Activated naive CD8-positive, alpha-beta T cell treated with anti-CD3 and anti-CD28 coated beads for 36 hours (primary cell): Measurements from ENCODE around the gene CHAF1A. TPM values are rescaled to one million over a fixed set of nuclear protein-coding genes. Genes with fewer than 3 reads are reported as not detected.
A peak's percentile ranks its signal among the peaks of the same experiment; 100 is the strongest.

ENCODE experiments used
- DNase-seq: peaks from one replicate; pipeline ENCODE4 v3.0.0; 2021
- H3K27ac Mint-ChIP-seq: one replicate; pipeline ENCODE4 v1.8.0; 2022; ENCODE audit warnings: mild to moderate bottlenecking, moderate library complexity, mixed read lengths
- H3K27me3 Mint-ChIP-seq: one replicate; pipeline ENCODE4 v1.8.0; 2022; ENCODE audit warnings: mild to moderate bottlenecking, mixed read lengths
- H3K36me3 Mint-ChIP-seq: one replicate; pipeline ENCODE4 v1.8.0; 2021; ENCODE audit warnings: mild to moderate bottlenecking, mixed read lengths
- H3K4me1 Mint-ChIP-seq: one replicate; pipeline ENCODE4 v1.8.0; 2021; ENCODE audit warnings: mixed read lengths
- H3K4me3 Mint-ChIP-seq: one replicate; pipeline ENCODE4 v1.8.0; 2022; ENCODE audit warnings: mild to moderate bottlenecking, moderate library complexity, mixed read lengths
- H3K9me3 Mint-ChIP-seq: one replicate; pipeline ENCODE4 v1.8.0; 2022; ENCODE audit warnings: mixed read lengths
- total RNA-seq, 2 experiments: library from RNA; stranded (reverse); gene quantifications; one replicate each; pipeline ENCODE4 v1.2.3, GENCODE V29; 2021

Gene CHAF1A
- total RNA-seq, 2 experiments from 2014 or later = 76.8 to 77.6 TPM

DNA sequence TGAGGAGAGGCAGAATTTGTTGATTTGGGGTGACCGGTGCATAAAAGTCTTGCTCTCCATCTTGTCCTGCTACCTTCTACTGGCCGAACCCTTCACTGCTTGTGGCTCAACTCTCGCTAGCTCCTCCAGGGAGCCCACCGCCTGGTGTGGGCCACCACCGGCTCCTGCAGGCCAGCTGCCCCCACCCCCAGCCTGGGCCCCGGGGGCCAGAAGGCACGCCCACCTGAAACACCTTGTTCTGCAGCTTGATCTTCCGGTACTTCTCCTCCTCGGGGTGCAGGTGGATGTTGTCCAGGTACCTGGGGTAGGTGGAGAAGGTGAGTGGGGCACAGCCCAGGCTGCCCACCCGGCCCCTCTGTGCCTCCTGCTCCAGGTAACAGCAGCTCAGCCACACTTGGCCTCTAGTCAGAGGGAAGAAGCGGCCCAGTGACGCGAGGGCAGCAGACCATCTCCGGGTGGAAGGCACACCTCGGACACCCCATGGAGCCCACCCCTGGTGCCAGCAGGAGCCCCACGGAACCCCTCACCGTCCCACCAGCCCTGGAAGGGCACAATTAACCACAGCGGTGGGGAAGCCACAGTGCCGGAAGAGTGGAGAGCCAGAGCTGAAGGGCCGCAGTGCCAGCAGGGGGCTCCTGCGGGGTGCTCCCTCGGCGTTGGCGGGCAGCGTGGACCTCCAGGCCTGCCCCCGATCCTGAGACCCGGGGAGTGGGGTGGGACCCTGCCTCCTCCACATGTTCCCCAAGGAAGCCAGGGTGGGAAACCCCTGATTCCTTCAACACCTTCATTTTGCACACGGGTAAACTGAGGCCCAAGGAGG is 45.1 kb downstream of the CHAF1A start:
- Mint-ChIP-seq H3K27me3 (no peaks in the 10 kb centered on the region), H3K36me3 (peaks cover 5% of the 10 kb centered on the region), H3K9me3 (no peaks in the 10 kb centered on the region)

GRCh38 chr19:4448147-4448985 is 45.9 kb downstream of the CHAF1A start:
- H3K27ac Mint-ChIP-seq = peak overlapping the region; percentile 29
- H3K9me3 Mint-ChIP-seq = no peaks in the 10 kb centered on the region
- no peak for DNase-seq
- H3K4me3 Mint-ChIP-seq = no peak overlapping the region
- no peaks in the 10 kb centered on the region for H3K27me3 Mint-ChIP-seq
- H3K36me3 Mint-ChIP-seq = peaks cover 5% of the 10 kb centered on the region
- peaks cover 1% of the 10 kb centered on the region for H3K4me1 Mint-ChIP-seq

More for the DNA sequence above, 45.1 kb downstream of the CHAF1A start:
- DNase-seq = no peak
- Mint-ChIP-seq H3K27ac (no peak overlapping the region), H3K4me3 (no peak overlapping the region), H3K4me1 (peaks cover 1% of the 10 kb centered on the region)

GRCh38 chr19:4449022-4449638 is 46.7 kb downstream of the CHAF1A start:
- Mint-ChIP-seq H3K9me3 (no peaks in the 10 kb centered on the region), H3K27me3 (no peaks in the 10 kb centered on the region), H3K4me3 (no peak overlapping the region), H3K27ac (no peak overlapping the region), H3K36me3 (peaks cover 5% of the 10 kb centered on the region), H3K4me1 (peaks cover 1% of the 10 kb centered on the region)
- DNase-seq = no peak

DNA sequence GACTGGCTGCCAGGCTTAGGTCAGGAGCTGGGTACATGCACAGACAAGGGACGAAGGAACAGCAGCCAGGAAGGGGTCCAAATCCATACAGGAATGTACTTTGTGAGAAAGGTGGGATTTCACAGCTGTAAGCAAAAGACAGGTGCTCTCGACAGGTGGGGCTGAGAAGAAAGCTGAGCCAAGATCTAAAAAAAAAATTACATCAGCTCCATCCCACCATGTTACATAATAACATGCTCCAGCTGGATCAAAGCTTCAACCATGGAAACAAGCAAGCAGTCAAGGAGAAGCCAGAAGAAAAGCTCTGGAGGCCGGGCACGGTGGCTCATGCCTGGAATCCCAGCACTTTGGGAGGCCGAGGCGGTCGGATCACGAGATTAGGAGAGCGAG is 47.2 kb downstream of the CHAF1A start:
- DNase-seq = no peak
- no peaks in the 10 kb centered on the region for H3K27me3 Mint-ChIP-seq
- H3K9me3 Mint-ChIP-seq = no peaks in the 10 kb centered on the region
- no peak overlapping the region for H3K27ac Mint-ChIP-seq
- H3K4me1 Mint-ChIP-seq = peaks cover 1% of the 10 kb centered on the region
- H3K36me3 Mint-ChIP-seq = peaks cover 5% of the 10 kb centered on the region
- H3K4me3 Mint-ChIP-seq = no peak overlapping the region

GRCh38 chr19:4452230-4452990 is 50.0 kb downstream of the CHAF1A start:
- Mint-ChIP-seq H3K4me1 (peaks cover 15% of the 10 kb centered on the region), H3K27me3 (no peaks in the 10 kb centered on the region), H3K4me3 (no peak overlapping the region), H3K27ac (no peak overlapping the region), H3K9me3 (no peaks in the 10 kb centered on the region), H3K36me3 (peaks cover 5% of the 10 kb centered on the region)
- DNase-seq = no peak

DNA sequence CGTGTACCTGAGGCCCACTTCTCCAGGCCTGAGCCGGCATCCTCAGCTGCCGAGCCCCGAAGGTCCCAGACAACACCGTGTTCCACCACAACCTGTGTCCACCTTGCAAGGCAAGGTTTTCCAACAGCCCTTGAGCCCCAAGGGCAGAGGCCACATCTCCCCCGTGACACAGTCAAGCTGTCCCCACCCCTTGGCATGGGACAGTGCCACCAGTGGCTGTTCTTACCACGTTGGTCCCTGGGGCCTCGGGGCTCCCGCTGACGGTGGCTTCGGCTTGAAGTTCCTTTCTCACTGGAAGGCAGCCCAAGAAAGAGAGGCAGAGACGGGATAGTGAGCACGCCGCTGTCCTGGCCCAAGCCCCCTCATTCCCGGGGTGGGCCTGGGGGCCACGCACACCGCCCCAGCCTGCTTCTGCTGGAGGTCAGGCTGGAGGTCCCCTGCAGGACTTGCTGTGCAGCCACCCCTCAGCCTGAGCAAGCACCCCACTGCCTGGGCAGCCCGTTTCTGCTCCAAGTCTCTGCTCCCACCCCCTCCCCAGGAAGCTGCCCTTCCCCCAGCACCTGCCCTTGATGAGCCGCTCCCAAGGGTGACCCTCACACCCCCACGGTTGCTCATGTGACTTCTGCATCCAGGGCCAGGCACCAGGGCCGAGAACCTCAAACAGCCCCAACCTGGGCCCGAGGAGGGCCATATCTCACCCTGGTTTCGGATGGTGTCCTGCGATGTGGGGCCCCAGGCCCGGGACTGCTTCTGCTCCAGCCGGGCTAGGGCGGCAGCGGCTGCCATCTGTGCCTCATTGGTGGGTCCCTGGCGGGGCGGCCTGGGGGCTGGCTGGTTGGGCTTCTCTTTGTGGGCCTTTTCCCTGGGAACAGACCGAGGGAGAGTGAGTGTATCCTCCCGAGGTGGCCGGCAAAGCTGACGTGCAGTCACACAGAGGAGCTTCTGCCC is 51.1 kb downstream of the CHAF1A start:
- Mint-ChIP-seq H3K27me3 (no peaks in the 10 kb centered on the region), H3K4me1 (peaks cover 15% of the 10 kb centered on the region), H3K4me3 (no peak overlapping the region), H3K9me3 (no peaks in the 10 kb centered on the region), H3K36me3 (peaks cover 5% of the 10 kb centered on the region), H3K27ac (no peak overlapping the region)
- DNase-seq = no peak

DNA sequence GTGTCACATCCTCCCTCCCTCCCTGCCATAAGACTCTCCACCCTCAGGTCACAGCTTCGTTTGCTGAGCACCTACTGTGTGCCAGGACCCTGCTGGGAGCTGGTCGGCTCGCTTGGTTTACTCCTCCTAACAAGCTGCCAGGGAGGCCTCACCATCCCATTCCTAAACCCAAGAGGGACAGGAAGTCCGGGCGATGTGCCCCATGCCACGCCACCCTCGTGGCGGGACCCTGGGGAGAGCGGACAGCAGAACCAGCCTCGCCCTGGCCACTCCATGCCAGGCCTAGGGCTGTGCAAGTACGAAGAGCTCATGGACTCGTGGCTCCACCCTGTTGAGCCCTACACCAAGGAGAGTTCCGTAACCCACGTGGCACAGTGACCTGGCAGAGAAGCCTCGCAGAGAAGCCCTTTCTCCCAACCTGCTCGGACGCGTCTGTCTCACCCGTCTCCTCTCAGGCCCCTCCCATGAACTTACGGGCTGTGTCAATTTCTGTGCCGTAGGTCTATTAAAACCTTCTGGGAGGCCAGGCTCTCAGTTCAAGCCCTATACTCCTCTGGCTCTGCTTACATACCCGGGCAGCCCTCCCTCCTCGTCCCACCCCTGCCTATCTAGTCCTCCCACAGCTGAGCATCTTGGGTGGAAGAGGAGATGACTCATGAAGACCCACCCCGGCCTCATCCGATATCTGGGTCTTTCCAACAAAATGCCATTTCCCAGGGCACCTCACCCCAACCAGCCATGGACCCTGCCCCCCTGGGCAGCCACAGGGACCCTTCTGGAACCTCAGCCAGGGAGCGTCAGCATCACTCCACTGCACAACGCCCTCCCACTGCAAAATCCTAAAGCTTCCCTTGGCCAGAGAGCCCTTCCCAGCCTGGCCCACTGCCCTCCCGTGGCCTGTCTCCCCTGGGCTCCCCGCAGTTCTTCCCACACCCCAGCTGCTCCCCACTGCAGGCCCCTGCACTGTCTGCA is 52.6 kb downstream of the CHAF1A start:
- Mint-ChIP-seq H3K27me3 (no peaks in the 10 kb centered on the region), H3K9me3 (no peaks in the 10 kb centered on the region), H3K27ac (no peak overlapping the region), H3K4me1 (peaks cover 13% of the 10 kb centered on the region), H3K36me3 (no peaks in the 10 kb centered on the region), H3K4me3 (no peak overlapping the region)
- no peak for DNase-seq

DNA sequence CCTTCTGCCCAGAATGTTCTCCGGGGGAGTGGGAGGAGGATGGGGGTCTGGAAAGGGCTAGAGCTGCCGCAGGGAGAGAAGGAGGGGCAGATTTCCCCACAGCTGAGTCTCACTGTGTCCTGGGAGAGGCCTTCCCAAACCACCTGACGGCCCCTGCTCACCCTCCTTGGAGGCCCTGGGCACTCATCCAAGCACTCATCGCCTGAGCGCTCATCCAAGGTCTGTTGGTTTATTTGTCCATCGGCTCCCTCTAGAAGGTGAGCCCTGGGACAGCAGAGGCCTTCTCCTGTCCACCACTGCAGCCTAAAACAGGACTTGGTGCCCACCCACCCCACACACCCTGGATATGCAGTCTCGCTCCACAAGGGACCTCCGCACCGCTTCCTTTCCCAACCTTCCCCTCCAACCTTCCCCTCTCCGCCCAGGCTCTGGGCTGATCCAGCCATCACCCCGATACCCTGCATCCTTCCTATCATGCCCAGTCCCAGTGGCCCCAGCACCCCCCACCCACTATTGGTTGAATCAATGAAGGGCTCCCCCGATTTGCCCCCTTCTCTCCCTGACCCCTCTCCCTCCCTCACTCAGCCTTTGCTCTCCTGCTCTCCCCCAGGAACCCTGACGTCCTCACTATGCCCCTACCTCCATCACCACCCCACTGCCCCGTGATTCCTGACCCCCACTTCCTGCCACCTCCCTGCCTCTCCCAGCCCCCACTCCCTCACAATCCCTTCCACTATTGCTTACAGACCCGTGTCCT is 53.5 kb downstream of the CHAF1A start:
- H3K4me1 Mint-ChIP-seq = peaks cover 13% of the 10 kb centered on the region
- no peak for DNase-seq
- peak overlapping the region; percentile 86 for H3K4me3 Mint-ChIP-seq
- H3K27ac Mint-ChIP-seq = peak overlapping the region; percentile 84
- H3K27me3 Mint-ChIP-seq = no peaks in the 10 kb centered on the region
- H3K36me3 Mint-ChIP-seq = no peaks in the 10 kb centered on the region
- no peaks in the 10 kb centered on the region for H3K9me3 Mint-ChIP-seq

DNA sequence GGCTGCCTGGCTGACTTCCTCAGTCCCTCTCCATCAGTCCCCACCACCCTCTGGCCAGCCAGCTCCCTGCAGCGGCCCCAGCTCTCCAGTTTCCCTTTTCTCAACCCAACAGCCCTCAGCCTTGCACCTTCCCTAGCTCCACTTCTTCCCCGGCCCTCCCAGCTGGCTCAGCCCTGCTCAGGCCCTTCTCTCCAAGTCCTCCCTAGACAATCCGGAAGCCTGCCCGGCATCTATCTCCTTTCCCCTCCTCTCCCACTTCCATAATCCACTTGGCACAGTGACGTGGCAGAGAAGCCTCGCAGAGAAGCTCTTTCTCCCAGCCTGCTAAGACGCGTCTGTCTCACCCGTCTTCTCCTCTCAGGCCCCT is 54.0 kb downstream of the CHAF1A start:
- Mint-ChIP-seq H3K27me3 (no peaks in the 10 kb centered on the region), H3K4me3 (peak overlapping the region; percentile 86), H3K36me3 (no peaks in the 10 kb centered on the region), H3K9me3 (no peaks in the 10 kb centered on the region), H3K4me1 (peaks cover 13% of the 10 kb centered on the region), H3K27ac (peak overlapping the region; percentile 84)
- no peak for DNase-seq

DNA sequence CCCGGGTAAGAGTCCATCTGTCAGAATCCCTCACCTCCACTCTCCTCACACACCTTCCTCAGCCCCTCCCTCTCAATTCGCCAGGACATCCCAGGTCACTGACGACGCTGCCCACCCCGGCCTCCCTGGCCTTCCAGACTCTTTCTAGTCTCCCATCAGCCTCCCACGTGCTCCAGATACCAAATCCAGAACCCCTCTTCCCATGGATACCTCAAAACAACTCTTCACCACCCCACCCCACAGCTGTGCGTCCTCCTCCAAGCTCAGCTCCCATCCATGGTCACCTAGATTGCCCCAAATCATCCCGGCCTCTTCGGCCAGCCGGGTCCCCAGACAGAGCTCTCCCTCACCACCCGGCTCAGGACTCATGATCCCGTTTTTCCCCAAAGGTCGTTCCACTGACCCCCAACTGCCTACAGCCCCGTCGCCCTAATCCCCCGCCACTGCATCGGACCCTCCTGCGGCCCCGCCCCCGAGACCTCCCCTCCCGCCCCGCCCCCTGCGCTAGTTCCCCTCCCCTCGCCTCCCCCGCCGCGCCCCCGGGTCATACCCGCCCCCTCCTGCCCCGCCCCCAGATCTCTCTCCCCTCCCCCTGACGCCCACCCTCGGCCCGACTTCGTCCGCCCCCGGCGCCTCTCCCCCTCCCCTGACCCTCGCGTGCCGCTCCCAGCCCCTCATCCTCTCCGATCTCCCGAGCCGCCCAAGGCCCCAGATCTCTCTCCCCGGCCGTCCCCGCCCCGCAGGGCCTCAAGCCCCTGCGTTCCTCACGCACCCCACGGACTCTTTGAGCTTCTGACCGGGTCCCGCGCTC is 54.6 kb downstream of the CHAF1A start:
- Mint-ChIP-seq H3K4me3 (peak overlapping the region; percentile 86), H3K27ac (peak overlapping the region; percentile 84), H3K9me3 (no peaks in the 10 kb centered on the region), H3K4me1 (peaks cover 13% of the 10 kb centered on the region), H3K36me3 (no peaks in the 10 kb centered on the region), H3K27me3 (no peaks in the 10 kb centered on the region)
- DNase-seq = peak; percentile 36

- Mint-ChIP-seq H3K27ac (peak within 1 kb of the TSS; percentile 85), H3K36me3 (no peaks in the 10 kb centered on the region), H3K9me3 (no peaks in the 10 kb centered on the region), H3K4me1 (peaks cover 13% of the 10 kb centered on the region), H3K4me3 (peak within 1 kb of the TSS; percentile 86), H3K27me3 (no peaks in the 10 kb centered on the region)
- DNase-seq = peak; percentile 98
Observed at GRCh38 chr19:4457654-4458395, 55.4 kb downstream of the CHAF1A start, which contains the start of gene UBXN6. Gene UBXN6 (minus strand): TSS chr19:4457794. CDS start chr19:4457697, 97 bp downstream.
